Erythroblast (primary cell): ENCODE measurements around the gene SCGB3A1.
A peak's percentile ranks its signal among the peaks of the same experiment; 100 is the strongest.

Experiments
- DNase-seq, 2 experiments: peaks; one replicate each; lab custom pipeline; 2025; lab: John Stamatoyannopoulos, UW
- GATA1 ChIP-seq: IDR thresholded peaks from 2 replicates; pipeline ENCODE4 v1.6.1; 2011; ENCODE audit warnings: low read depth, mild to moderate bottlenecking, control low read depth, low read length, moderate library complexity
- POLR2A ChIP-seq: IDR thresholded peaks from 2 replicates; pipeline ENCODE4 v1.6.1; 2011; ENCODE audit warnings: mild to moderate bottlenecking, low read length

SCGB3A1 gene

GRCh38 chr5:180563994-180564393 is 27.3 kb downstream of the SCGB3A1 start:
- DNase-seq, result no peak
- no peak for TF ChIP-seq GATA1
- no peak for TF ChIP-seq POLR2A

DNA sequence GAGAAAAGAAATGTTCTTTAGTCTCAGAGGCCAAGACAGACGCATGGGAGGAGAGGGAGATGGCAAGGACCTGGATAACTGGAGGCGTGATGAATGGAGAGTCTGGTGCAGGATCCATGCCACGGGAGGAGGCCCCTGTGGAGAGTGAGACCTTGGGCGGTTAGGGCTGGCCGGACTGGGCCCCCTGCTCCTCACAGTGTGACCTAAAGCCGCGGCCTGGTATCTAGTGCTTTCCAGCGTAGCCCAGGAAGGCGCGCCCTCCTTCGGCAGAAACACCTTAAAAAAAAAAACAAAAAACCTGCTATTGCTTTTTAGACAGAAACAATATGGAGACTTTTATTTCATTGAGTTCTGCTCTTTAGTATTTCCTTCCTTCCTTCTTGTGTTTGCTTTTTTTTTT is 33.1 kb downstream of the SCGB3A1 start:
- no peak for TF ChIP-seq GATA1
- no peak for TF ChIP-seq POLR2A
- DNase-seq, result peak; percentile 29 to 50

DNA sequence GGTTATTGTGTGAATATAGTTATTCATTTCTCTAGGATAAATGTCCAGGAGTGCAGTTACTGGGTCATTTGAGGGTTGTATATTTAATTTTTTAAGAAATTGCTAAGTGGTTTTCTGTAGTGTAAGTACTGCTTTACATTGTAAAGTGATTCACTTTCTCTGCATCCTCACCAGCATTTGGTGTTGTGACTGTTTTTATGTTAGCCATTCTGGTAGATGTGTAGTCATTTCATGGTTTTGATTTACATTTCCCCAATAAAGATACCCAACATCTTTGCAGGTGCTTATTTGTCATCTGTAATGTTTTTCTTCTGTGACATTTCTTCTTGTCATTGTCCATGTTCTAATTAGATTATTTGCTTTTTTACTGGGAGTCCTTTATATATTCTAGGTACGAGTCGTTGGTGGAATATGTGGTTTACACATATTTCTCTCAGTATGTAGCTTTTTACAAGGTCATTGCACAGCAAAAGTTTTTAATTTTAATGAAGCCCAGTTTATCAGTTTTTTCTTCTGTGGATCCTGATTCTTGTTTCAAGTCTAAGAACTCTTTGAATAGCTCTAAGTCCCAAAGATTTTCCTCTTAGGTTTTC is 34.0 kb downstream of the SCGB3A1 start:
- DNase-seq, result no peak

DNA sequence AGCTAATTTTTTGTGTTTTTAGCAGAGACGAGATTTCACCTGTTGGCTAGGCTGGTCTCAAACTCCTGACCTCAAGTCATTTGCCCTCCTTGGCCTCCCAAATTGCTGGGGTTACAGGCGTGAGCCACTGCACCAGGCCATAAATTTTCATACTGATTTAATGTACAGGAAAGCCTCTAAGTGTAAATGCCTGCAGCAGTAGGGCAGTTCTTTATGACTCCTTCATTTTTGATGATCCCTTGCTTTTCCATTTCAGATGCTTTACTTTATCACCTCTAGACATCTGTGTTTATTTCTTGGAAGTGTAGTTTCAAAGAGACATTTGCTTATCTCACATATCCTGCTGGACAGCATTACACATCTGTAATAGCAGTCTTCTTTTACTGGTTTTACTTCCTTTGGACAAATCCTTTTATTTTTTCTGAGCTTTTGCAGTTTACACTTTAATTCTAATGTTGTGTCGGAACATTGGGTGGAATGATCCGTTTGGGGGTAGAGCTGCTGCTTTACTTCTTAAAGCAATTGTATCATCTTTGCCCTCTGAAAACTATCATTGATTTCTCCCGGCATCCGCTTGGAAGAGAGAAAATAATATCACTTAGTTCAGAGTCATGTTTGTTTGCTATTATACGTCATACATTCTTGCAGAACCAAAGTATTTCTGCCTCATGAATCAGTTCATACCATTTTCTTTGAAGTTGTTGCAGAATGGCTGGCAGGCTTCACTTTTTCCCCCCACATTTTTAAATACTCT is 36.0 kb downstream of the SCGB3A1 start:
- TF ChIP-seq GATA1, result no peak
- TF ChIP-seq POLR2A, result peak; percentile 33
- DNase-seq, result peak; percentile 81 to 90

More for the DNA sequence above, 34.0 kb downstream of the SCGB3A1 start:
- TF ChIP-seq POLR2A, result no peak
- no peak for TF ChIP-seq GATA1

- peak; percentile 83 to 92 for DNase-seq
- TF ChIP-seq POLR2A (no peak), GATA1 (no peak)
Observed at GRCh38 chr5:180553530-180553929, 37.8 kb downstream of the SCGB3A1 start.

- TF ChIP-seq POLR2A (no peak), GATA1 (no peak)
- DNase-seq, result peak; percentile 46 to 68
Observed at GRCh38 chr5:180548563-180548962, 42.7 kb downstream of the SCGB3A1 start.

GRCh38 chr5:180545248-180545647 is 46.1 kb downstream of the SCGB3A1 start:
- TF ChIP-seq POLR2A (no peak), GATA1 (no peak)
- no peak for DNase-seq

DNA sequence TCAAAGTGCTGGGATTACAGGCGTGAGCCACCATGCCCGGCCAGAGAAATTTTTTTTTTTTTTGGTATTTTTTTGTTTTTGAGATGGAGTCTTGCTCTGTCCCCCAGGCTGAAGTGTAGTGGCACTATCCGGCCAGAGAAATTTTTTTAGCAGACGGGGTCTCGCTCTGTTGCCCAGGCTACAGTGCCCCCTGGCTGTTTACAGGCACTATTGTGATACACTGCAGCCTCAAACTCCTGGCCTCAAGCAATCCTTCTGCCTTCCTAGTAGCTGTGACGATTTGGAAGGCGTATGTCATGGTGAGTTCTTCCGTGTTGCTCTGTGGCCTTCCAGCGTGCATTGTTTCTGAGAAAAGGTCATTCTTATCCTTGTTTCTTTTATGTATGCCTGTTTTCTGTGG is 49.6 kb downstream of the SCGB3A1 start:
- TF ChIP-seq GATA1 (no peak), POLR2A (no peak)
- no peak for DNase-seq
